ENCODE measurements around the gene ANXA3. TPM values are rescaled to one million over a fixed set of nuclear protein-coding genes. Genes with fewer than 3 reads are reported as not detected.

Gene ANXA3
- total and polyA plus RNA-seq, 2 donors (not counting 3 experiments of a cell fraction or from before 2014, with no cell fraction given): 52.9 to 78.4 TPM

DNA sequence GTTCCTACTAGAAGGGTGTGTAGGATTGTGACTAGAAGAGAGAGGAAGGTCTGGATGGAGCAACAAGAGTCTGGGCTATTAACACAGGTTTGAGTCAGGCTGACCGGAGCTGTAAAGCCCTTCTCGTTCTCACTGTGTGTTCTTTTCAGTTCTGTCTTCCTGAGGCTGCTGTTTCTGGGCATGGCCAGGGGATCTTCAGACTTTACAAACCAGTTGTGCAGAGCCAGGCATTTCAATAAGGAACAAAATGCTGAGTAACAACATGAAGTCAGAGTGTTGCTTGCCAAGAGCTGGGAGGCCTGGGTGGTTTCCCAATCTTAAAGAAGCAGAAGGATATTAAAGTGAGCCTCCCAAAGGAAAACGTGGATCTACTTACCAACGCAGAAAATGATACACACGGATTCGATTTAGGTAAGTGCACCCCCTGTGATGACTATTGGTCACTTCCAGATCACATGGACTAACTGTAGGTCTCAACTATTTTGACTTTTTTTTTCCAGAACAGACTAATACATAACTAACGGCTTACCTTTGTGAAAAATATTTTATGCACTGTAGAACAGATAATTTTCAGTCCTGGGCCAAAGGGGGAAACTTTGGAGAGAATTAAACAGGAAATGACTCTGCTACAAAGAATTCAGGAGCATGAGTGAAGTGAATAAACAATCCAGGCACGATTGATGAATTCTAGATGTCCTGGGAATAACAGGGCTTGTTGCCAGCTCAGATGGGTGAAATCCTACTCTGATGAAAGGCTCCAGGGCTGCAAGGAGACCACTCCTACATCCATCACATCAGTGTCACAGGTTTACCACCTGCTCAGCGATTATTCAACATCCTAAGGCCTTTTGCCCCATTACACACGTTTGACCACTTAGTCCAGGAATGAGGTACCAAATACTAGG, 94.5 kb downstream of the ANXA3 start:
- intact Hi-C loops (cut with micrococcal nuclease) (loop anchor here (1.0 to 2.0 kb wide), 4 partner anchors 11 to 129 kb away; no protein-coding TSS in a partner anchor), dilution Hi-C loops (cut with MboI; ENCODE audit: extremely low pct_ligation_motif_present, low sequenced_read_pairs) (no loop called here)
- Histone ChIP-seq H3K27me3 (ENCODE audit: control insufficient read depth in 2 of 2, insufficient read depth in 2 of 2, low read length in 2 of 2) (no peaks in the 10 kb centered on the region), H3K9me1 (replicated peaks; ENCODE audit: control insufficient read depth, extremely low read depth, insufficient read depth, low read length) (no peaks in the 10 kb centered on the region), H3K27ac (ENCODE audit: insufficient read depth, low read depth, low read length) (peak overlapping the region; percentile 92), H3K9ac (replicated peaks; ENCODE audit: extremely low read depth, insufficient read depth, low read length) (peak overlapping the region; percentile 75), H3K4me3 (replicated peaks in 1 of 3; ENCODE audit: insufficient read depth in 1 of 3, low read depth in 1 of 3, low read length in 3 of 3) (peak overlapping the region in 1 of 3 experiments; percentile 61), H3K9me3 (replicated peaks; ENCODE audit: control insufficient read depth, insufficient read depth, low read length) (no peaks in the 10 kb centered on the region), H3K4me1 (ENCODE audit: control insufficient read depth, extremely low read depth, insufficient read depth, low read length) (peaks cover 41% of the 10 kb centered on the region), H4K20me1 (replicated peaks; ENCODE audit: control insufficient read depth, extremely low read depth, insufficient read depth, low read length) (no peaks in the 10 kb centered on the region), H3K36me3 (ENCODE audit: control insufficient read depth in 2 of 2, extremely low read depth in 1 of 2, insufficient read depth in 2 of 2, low read length in 2 of 2) (no peaks in the 10 kb centered on the region), H2AFZ (ENCODE audit: low read depth, low read length) (peak overlapping the region; percentile 7), H3K4me2 (ENCODE audit: insufficient read depth, low read length) (peak overlapping the region; percentile 90), H3K79me2 (ENCODE audit: control insufficient read depth, insufficient read depth, low read length) (no peaks in the 10 kb centered on the region)
- peak; percentile 83 for FAIRE-seq
- peak; percentile 91 for DNase-seq (ENCODE audit: low read depth, low spot score)
- POLR2A ChIA-PET: interaction anchor here (0.9 to 1.5 kb wide), 3 partner anchors 9 to 130 kb away, joined by 3 to 6 read pairs (median 6); partner anchors contain the start of gene BMP2K
- TF ChIP-seq MYC (IDR thresholded peaks at IDR 0.05; ENCODE audit: low read depth, low read length) (no peak), FOS (IDR thresholded peaks at IDR 0.05; ENCODE audit: borderline replicate concordance, insufficient read depth, low read length) (peak; percentile 66), EZH2 (IDR thresholded peaks at IDR 0.05; ENCODE audit: borderline replicate concordance, low read depth, low read length, severe bottlenecking) (no peak), GATA2 (IDR thresholded peaks at IDR 0.05; ENCODE audit: insufficient read depth, insufficient read length, low read depth, low read length) (peak; percentile 46), JUN (IDR thresholded peaks at IDR 0.05; ENCODE audit: borderline replicate concordance, insufficient read depth, insufficient read length, low read depth) (peak; percentile 89), POLR2AphosphoS5 (IDR thresholded peaks at IDR 0.05; ENCODE audit: insufficient read depth, low read depth, low read length) (peak; percentile 3), POLR2A (IDR thresholded peaks at IDR 0.05; ENCODE audit: low read depth, low read length) (peak; percentile 23)
- TF ChIP-seq, protein P1, sequence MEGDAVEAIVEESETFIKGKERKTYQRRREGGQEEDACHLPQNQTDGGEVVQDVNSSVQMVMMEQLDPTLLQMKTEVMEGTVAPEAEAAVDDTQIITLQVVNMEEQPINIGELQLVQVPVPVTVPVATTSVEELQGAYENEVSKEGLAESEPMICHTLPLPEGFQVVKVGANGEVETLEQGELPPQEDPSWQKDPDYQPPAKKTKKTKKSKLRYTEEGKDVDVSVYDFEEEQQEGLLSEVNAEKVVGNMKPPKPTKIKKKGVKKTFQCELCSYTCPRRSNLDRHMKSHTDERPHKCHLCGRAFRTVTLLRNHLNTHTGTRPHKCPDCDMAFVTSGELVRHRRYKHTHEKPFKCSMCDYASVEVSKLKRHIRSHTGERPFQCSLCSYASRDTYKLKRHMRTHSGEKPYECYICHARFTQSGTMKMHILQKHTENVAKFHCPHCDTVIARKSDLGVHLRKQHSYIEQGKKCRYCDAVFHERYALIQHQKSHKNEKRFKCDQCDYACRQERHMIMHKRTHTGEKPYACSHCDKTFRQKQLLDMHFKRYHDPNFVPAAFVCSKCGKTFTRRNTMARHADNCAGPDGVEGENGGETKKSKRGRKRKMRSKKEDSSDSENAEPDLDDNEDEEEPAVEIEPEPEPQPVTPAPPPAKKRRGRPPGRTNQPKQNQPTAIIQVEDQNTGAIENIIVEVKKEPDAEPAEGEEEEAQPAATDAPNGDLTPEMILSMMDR (IDR thresholded peaks at IDR 0.05; ENCODE audit: extremely low read depth in 1 of 2, insufficient read depth in 1 of 2, low read depth in 1 of 2, low read length in 2 of 2): no peak
- TF ChIP-seq, protein P2, sequence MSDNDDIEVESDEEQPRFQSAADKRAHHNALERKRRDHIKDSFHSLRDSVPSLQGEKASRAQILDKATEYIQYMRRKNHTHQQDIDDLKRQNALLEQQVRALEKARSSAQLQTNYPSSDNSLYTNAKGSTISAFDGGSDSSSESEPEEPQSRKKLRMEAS (IDR thresholded peaks at IDR 0.05; ENCODE audit: insufficient read depth, insufficient read length): no peak
- BruUV-seq (replicated peaks): TSS peak; percentile 80
- CTCF ChIA-PET: interaction anchor here (0.7 to 6.7 kb wide), 20 partner anchors 8 to 293 kb away, joined by 3 to 75 read pairs (median 5); partner anchors contain the start of genes BMP2K and PAQR3
